WTC11 (cell line): ENCODE results near the gene ZEB1. TPM values are rescaled to one million over a fixed set of nuclear protein-coding genes. Genes with fewer than 3 reads are reported as not detected.

Experiments
- ATAC-seq: fragments of 200-7000 bp; cut with Tn5 transposase; 2 replicates; pipeline ENCODE4 v1.10.0; 2021; ENCODE audit warnings: mild to moderate bottlenecking, moderate library complexity
- CTCF ChIA-PET: fragments of 300-600 bp; sonication (Branson Sonifier 250); formaldehyde crosslinking; loops from one replicate; lab custom pipeline; 2021; ENCODE audit warnings: antibody characterized with exemption; lab: Charles Lee
- POLR2A ChIA-PET: fragments of 350-600 bp; sonication (Branson Sonifier 250); formaldehyde crosslinking; loops from one replicate; lab custom pipeline; 2021; ENCODE audit warnings: antibody characterized with exemption; lab: Charles Lee
- DNase-seq: peaks from one replicate; pipeline ENCODE4 v3.0.0; 2021; ENCODE audit warnings: low spot score
- H3K27ac Mint-ChIP-seq: 2 replicates; pipeline ENCODE4 v1.8.0; 2021; ENCODE audit warnings: mixed read lengths
- H3K27me3 Mint-ChIP-seq: 2 replicates; pipeline ENCODE4 v1.8.0; 2021; ENCODE audit warnings: low read depth, mild to moderate bottlenecking, moderate library complexity, mixed read lengths
- H3K36me3 Mint-ChIP-seq: 2 replicates; pipeline ENCODE4 v1.8.0; 2021; ENCODE audit warnings: mixed read lengths
- H3K4me1 Mint-ChIP-seq: 2 replicates; pipeline ENCODE4 v1.8.0; 2022; ENCODE audit warnings: mixed read lengths
- H3K4me3 Mint-ChIP-seq: 2 replicates; pipeline ENCODE4 v1.8.0; 2021; ENCODE audit warnings: mild to moderate bottlenecking, moderate library complexity, mixed read lengths
- H3K9me3 Mint-ChIP-seq: 2 replicates; pipeline ENCODE4 v1.8.0; 2021; ENCODE audit warnings: mixed read lengths
- FOXK1 ChIP-seq: sonication (generic); formaldehyde crosslinking; IDR thresholded peaks from 2 replicates; pipeline ENCODE4 v1.8.0; 2022; ENCODE audit warnings: mild to moderate bottlenecking, moderate library complexity, missing genetic modification reagents
- IRF2 ChIP-seq: sonication (generic); formaldehyde crosslinking; IDR thresholded peaks from 2 replicates; pipeline ENCODE4 v1.8.0; 2022; ENCODE audit warnings: low read depth, missing genetic modification reagents, borderline replicate concordance
- JUN ChIP-seq: sonication (generic); formaldehyde crosslinking; IDR thresholded peaks from 2 replicates; pipeline ENCODE4 v1.8.0; 2023; ENCODE audit warnings: mild to moderate bottlenecking, missing genetic modification reagents
- KAT7 ChIP-seq: sonication (generic); formaldehyde crosslinking; IDR thresholded peaks from 2 replicates; pipeline ENCODE4 v1.8.1; 2023; ENCODE audit warnings: missing genetic modification reagents, mild to moderate bottlenecking, borderline replicate concordance
- NFATC4 ChIP-seq: fragments of 250-450 bp; sonication (Bioruptor Pico); IDR thresholded peaks from 2 replicates; pipeline ENCODE4 v1.9.0; 2021; ENCODE audit warnings: mild to moderate bottlenecking
- NFYB ChIP-seq: sonication (generic); formaldehyde crosslinking; conservative IDR thresholded peaks from 2 replicates; pipeline ENCODE4 v1.8.0; 2022; ENCODE audit warnings: low read depth, missing genetic modification reagents
- OVOL2 ChIP-seq: fragments of 250-450 bp; sonication (Bioruptor Pico); IDR thresholded peaks from 2 replicates; pipeline ENCODE4 v1.9.0; 2021; ENCODE audit warnings: mild to moderate bottlenecking, borderline replicate concordance
- PRDM15 ChIP-seq: sonication (generic); formaldehyde crosslinking; IDR thresholded peaks from 2 replicates; pipeline ENCODE4 v1.8.0; 2022; ENCODE audit warnings: missing genetic modification reagents
- RORB ChIP-seq: fragments of 250-450 bp; sonication (Bioruptor Pico); IDR thresholded peaks from 2 replicates; pipeline ENCODE4 v1.9.0; 2021; ENCODE audit warnings: mild to moderate bottlenecking
- ZBTB43 ChIP-seq: sonication (generic); formaldehyde crosslinking; IDR thresholded peaks from 2 replicates; pipeline ENCODE4 v1.8.1; 2023; ENCODE audit warnings: mild to moderate bottlenecking, missing genetic modification reagents
- ZNF121 ChIP-seq: sonication (generic); formaldehyde crosslinking; IDR thresholded peaks from 2 replicates; pipeline ENCODE4 v1.8.0; 2023; ENCODE audit warnings: missing genetic modification reagents
- ZNF138 ChIP-seq: sonication (generic); formaldehyde crosslinking; conservative IDR thresholded peaks from 2 replicates; pipeline ENCODE4 v1.8.1; 2022; ENCODE audit warnings: mild to moderate bottlenecking, moderate library complexity, missing genetic modification reagents
- ZNF532 ChIP-seq: fragments of 250-450 bp; sonication (Bioruptor Pico); IDR thresholded peaks from 2 replicates; pipeline ENCODE4 v1.9.0; 2021; ENCODE audit warnings: mild to moderate bottlenecking, borderline replicate concordance
- total RNA-seq: library from RNA; stranded (reverse); gene quantifications from 3 replicates; pipeline ENCODE4 v1.2.3, GENCODE V29; 2021
- TF ChIP-seq, protein P1 (sequence below): sonication (generic); formaldehyde crosslinking; IDR thresholded peaks from 2 replicates; pipeline ENCODE4 v1.8.0; 2022; ENCODE audit warnings: mild to moderate bottlenecking, missing genetic modification reagents
- TF ChIP-seq, protein P2 (sequence below): sonication (generic); formaldehyde crosslinking; IDR thresholded peaks from 2 replicates; pipeline ENCODE4 v1.8.1; 2023; ENCODE audit warnings: mild to moderate bottlenecking, missing genetic modification reagents

The ZEB1 gene
- total RNA-seq, 1 experiment from 2014 or later, result 0.39 TPM

DNA sequence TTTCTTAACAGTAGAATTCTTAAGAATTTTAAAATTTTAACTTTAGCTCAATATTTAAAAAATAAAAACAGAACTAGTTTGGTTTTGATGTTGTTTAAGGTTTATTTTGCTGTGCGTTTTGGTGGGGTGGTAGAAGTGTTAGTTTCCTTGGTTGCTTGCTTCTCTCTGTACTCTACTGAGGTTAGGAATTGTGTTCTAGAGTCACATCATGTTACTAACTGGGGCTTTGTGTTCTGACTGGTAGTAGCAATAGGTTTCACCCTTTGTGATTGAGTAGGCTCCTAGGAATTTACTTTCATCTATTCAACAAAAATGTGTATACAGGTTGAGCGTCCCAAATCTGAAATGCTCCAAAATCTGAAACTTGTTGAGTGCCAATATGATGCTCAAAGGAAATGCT is 99.5 kb downstream of the ZEB1 start (continued):
- no peak for TF ChIP-seq PRDM15
- no peak for TF ChIP-seq ZNF532 (CRISPR knock-in tag)
- no peak for TF ChIP-seq OVOL2 (CRISPR knock-in tag)
- TF ChIP-seq, protein P1, sequence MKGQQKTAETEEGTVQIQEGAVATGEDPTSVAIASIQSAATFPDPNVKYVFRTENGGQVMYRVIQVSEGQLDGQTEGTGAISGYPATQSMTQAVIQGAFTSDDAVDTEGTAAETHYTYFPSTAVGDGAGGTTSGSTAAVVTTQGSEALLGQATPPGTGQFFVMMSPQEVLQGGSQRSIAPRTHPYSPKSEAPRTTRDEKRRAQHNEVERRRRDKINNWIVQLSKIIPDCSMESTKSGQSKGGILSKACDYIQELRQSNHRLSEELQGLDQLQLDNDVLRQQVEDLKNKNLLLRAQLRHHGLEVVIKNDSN (CRISPR knock-in tag), result no peak
- no peak for TF ChIP-seq FOXK1 (CRISPR knock-in tag)
- TF ChIP-seq ZBTB43 (CRISPR knock-in tag), result no peak
- TF ChIP-seq ZNF138 (CRISPR knock-in tag), result no peak
- TF ChIP-seq, protein P2, sequence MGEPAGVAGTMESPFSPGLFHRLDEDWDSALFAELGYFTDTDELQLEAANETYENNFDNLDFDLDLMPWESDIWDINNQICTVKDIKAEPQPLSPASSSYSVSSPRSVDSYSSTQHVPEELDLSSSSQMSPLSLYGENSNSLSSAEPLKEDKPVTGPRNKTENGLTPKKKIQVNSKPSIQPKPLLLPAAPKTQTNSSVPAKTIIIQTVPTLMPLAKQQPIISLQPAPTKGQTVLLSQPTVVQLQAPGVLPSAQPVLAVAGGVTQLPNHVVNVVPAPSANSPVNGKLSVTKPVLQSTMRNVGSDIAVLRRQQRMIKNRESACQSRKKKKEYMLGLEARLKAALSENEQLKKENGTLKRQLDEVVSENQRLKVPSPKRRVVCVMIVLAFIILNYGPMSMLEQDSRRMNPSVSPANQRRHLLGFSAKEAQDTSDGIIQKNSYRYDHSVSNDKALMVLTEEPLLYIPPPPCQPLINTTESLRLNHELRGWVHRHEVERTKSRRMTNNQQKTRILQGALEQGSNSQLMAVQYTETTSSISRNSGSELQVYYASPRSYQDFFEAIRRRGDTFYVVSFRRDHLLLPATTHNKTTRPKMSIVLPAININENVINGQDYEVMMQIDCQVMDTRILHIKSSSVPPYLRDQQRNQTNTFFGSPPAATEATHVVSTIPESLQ (CRISPR knock-in tag), result no peak

DNA sequence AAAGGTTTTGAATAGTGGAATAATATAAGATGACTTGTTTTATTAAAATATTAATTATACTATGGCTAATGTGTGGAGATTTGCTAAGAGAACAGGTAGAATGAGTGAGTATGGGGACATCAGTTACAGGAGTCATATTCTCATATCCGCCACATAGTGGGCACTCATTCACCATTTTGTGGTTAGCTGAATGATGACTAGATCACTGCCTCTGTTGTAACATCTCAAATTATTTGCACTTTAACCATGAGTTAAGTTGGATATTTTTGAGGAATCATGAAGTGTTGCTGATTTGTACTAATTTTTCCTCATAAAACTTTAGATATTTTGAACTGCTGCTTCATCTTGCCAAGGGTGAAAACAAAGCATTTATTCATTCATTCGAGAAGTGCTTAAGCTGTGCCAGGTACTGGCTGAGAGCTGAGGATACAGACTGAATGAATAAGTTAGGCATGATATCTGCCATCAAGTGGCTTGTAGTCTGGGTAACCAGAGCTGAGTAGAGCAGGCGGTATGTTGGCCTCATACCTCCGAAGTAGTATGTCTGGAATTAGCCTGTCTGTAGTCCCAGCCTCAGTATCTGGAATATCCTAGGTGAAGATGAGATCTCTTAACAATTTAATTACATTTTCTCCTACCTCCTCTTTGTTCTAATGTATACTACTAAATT is 100.5 kb downstream of the ZEB1 start:
- POLR2A ChIA-PET, result no interaction called here
- DNase-seq (no peak), ATAC-seq (no peak)
- H3K27ac Mint-ChIP-seq, result no peak overlapping the region
- H3K9me3 Mint-ChIP-seq, result no peaks in the 10 kb centered on the region
- H3K4me1 Mint-ChIP-seq, result no peaks in the 10 kb centered on the region
- no peak overlapping the region for H3K4me3 Mint-ChIP-seq
- TF ChIP-seq RORB (CRISPR knock-in tag), result no peak
- H3K36me3 Mint-ChIP-seq, result no peaks in the 10 kb centered on the region
- CTCF ChIA-PET, result no interaction called here
- no peaks in the 10 kb centered on the region for H3K27me3 Mint-ChIP-seq

GRCh38 chr10:31421322-31421721 is 102.3 kb downstream of the ZEB1 start:
- Mint-ChIP-seq H3K27ac (no peak overlapping the region), H3K4me1 (peaks cover 1% of the 10 kb centered on the region; the same call in 1 of the 2 replicates), H3K4me3 (no peak overlapping the region), H3K9me3 (no peaks in the 10 kb centered on the region), H3K36me3 (no peaks in the 10 kb centered on the region), H3K27me3 (no peaks in the 10 kb centered on the region)
- ATAC-seq (no peak), DNase-seq (no peak)
- TF ChIP-seq KAT7 (CRISPR knock-in tag) (no peak), NFYB (CRISPR knock-in tag) (no peak), JUN (no peak), IRF2 (CRISPR knock-in tag) (no peak), NFATC4 (CRISPR knock-in tag) (no peak), ZNF121 (CRISPR knock-in tag) (no peak)
- ChIA-PET POLR2A (no interaction called here), CTCF (no interaction called here)
